ENCODE results near the gene SNAPIN. TPM values are rescaled to one million over a fixed set of nuclear protein-coding genes. Genes with fewer than 3 reads are reported as not detected.

Gene SNAPIN
- total and polyA plus RNA-seq, 9 of the 15 experiments (the other 6 are each of a cell fraction or from before 2014, with no cell fraction given) = 11.2 to 43.9 (median 32.3) TPM

DNA sequence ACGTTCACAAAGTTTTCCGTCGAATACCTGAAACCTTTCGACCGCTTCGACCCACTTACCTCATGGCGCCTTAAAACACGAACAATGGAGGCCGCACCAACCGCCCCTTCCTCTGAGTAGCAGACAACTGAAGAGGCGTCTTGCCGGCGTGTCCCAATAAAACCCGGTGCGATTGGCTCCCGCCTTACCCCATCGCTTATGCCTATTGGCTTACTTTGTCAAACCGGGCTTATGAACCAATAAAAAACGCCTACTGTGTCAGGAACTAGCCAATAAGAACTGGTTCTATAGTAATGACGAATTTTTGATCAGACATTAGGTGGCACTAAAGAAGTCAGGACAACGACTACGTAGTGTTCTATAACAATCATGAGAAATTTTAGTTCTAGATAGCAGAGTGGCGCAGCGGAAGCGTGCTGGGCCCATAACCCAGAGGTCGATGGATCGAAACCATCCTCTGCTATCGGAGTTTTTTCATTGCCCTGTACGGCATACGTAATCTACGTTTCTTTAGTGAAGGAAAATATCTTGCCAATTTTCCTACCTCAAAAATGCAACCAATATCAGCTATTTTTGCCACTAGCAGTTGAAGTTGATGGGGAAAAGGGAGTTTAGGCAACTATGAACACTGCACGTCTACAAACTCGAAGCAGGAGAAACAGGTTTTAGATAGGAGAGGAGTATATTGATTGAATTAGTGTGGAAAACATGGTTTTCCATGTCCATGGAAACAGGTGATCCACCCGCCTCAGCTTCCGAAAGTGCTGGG, 12.5 kb downstream of the SNAPIN start, which contains the start of gene ILF2 (continued):
- peak; percentile 88 for TF ChIP-seq AFF4 (CRISPR knock-in tag; IDR thresholded peaks at IDR 0.05)
- TF ChIP-seq ZKSCAN1 (IDR thresholded peaks at IDR 0.05; ENCODE audit: low read depth, low read length) = peak; percentile 60
- TF ChIP-seq SMARCE1 (IDR thresholded peaks at IDR 0.05) = no peak
- peak; percentile 48; the same call in 1 of the 2 replicates for TF ChIP-seq KDM2B (CRISPR knock-in tag; IDR thresholded peaks at IDR 0.05)
- peak; percentile 52; the same call in 1 of the 2 replicates for TF ChIP-seq FOSL1 (tag; conservative IDR thresholded peaks at IDR 0.05)
- no peak for TF ChIP-seq CHD7 (IDR thresholded peaks at IDR 0.05; ENCODE audit: low read depth, low read length)
- peak; percentile 97 for TF ChIP-seq MYC (IDR thresholded peaks at IDR 0.05; ENCODE audit: low read depth, low read length)
- TF ChIP-seq MYC (CRISPR knock-in tag; IDR thresholded peaks at IDR 0.05; ENCODE audit: borderline replicate concordance, low read depth) = no peak; the same call in 1 of the 2 replicates
- no peak for TF ChIP-seq NR3C1 (CRISPR knock-in tag; IDR thresholded peaks at IDR 0.05)
- 0 out of 2 replicates have a peak, but pooled peaks have one; percentile 48 for TF ChIP-seq CGGBP1 (CRISPR knock-in tag; IDR thresholded peaks at IDR 0.05)
- no peak; the same call in 1 of the 2 replicates for TF ChIP-seq ZNF644 (tag; IDR thresholded peaks at IDR 0.05; ENCODE audit: low read depth)
- no peak for TF ChIP-seq ZNF133 (CRISPR knock-in tag; IDR thresholded peaks at IDR 0.05)

All from K562 (cell line).